Activated T-helper 1 cell treated with anti-CD3 and anti-CD28 coated beads, Interleukin-12 subunit alpha, Interleukin-12 subunit beta, Interleukin-2, Interleukin-4 antibody, amounts not matched to agents 30 ng/mL and 10 ng/mL and 1 ng/mL, durations not matched to agents 14 hours and 24 hours and 36 hours (primary cell): ENCODE data around the gene HNRNPA2B1. TPM values are rescaled to one million over a fixed set of nuclear protein-coding genes. Genes with fewer than 3 reads are reported as not detected.
A peak's percentile ranks its signal among the peaks of the same experiment; 100 is the strongest.

Source experiments
- DNase-seq: peaks from one replicate; pipeline ENCODE4 v3.0.0; 2021; ENCODE audit warnings: low spot score
- H3K27ac Mint-ChIP-seq: one replicate; pipeline ENCODE4 v1.8.0; 2021; ENCODE audit warnings: mild to moderate bottlenecking, mixed read lengths
- H3K27me3 Mint-ChIP-seq: one replicate; pipeline ENCODE4 v1.8.0; 2022; ENCODE audit warnings: mild to moderate bottlenecking, moderate library complexity, mixed read lengths; ENCODE audit not compliant: insufficient read depth
- H3K36me3 Mint-ChIP-seq: one replicate; pipeline ENCODE4 v1.8.0; 2021; ENCODE audit warnings: low read depth, mixed read lengths
- H3K4me1 Mint-ChIP-seq: one replicate; pipeline ENCODE4 v1.8.0; 2021; ENCODE audit warnings: low read depth, mixed read lengths
- H3K4me3 Mint-ChIP-seq: one replicate; pipeline ENCODE4 v1.8.0; 2021; ENCODE audit warnings: mild to moderate bottlenecking, moderate library complexity, mixed read lengths
- H3K9me3 Mint-ChIP-seq: one replicate; pipeline ENCODE4 v1.8.0; 2021; ENCODE audit warnings: mixed read lengths
- intact Hi-C: fragments of 100-400 bp; cut with micrococcal nuclease; formaldehyde crosslinking; loops from one replicate; pipeline ENCODE4 v1.15.1; 2024
- total RNA-seq: library from RNA; stranded (reverse); gene quantifications from 2 replicates; pipeline ENCODE4 v1.2.3, GENCODE V29; 2022

HNRNPA2B1 gene
- total RNA-seq, 1 donor from 2014 or later = 821 TPM

DNA sequence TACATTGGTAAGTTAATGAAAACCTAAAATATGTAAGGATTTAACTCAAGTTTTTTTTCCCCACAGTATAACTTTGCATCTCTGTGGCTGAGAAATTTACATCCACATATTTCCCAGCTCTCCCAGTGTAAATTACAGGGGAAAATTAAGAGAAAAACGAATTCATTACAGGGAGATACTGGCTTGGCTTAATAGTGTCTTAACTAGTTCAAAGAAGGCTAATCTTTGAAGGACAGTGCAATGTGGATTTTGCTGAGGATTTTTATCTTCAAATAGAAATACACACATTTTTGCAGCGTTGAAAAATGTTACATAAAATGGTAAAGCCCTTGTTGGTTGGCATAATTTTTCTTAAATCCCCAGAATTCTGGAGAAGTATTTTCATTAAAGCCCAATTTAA, 2.5 kb upstream of the HNRNPA2B1 start:
- DNase-seq = no peak
- intact Hi-C loops = loop anchor here (10.0 kb wide), 1 partner anchor 462 kb away; no protein-coding TSS in a partner anchor
- no peaks in the 10 kb centered on the region for H3K27me3 Mint-ChIP-seq
- H3K4me3 Mint-ChIP-seq = peak overlapping the region; percentile 80
- H3K4me1 Mint-ChIP-seq = peaks cover 47% of the 10 kb centered on the region
- peaks cover 69% of the 10 kb centered on the region for H3K36me3 Mint-ChIP-seq
- H3K9me3 Mint-ChIP-seq = no peaks in the 10 kb centered on the region
- peak overlapping the region; percentile 87 for H3K27ac Mint-ChIP-seq

DNA sequence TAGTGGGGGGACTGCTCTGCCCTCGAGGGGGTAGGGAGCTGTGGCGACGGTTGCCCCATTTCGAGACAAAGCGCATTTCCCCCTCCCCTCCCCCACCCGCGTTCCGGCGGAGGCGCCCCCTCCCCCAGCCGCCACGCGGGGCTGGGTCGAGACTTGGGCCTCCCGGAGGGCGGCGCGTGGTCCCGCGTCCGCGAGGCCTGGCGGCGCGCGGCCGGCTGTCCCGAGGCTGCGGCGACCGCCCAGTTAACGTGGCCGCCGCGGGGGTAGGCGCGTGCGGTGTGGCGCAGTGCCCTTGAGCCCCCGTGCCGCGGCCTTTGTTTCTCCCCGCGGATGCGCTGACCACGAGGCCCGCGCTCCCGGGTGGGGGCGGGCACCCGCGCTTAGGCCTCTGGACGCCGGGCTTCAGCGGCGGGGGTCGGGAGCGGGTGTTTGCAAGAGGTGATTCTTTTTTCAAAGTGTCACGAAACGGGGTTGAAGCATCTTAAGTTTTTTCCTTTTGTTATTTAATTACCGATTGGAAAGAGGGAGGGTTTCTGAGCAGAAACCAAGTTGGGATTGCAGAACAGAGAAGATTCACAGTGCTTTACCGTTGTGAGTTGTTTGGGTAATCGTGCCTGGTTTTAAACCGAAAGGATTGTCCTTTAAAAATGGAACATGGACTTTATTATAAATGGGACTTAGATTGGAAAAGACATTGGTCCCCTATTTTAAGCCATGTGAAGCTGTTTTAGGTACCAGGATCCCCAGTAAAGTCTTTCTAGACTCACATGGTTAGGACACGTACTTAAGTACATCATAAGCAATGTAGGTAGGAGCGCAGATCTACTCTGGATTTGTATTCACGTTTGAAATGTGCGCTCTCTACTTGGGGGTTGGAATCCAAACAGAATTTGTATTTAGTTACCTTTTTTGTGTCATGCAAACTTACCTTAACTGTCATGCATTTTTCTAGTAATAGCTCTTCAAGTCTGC, 1.8 kb upstream of the HNRNPA2B1 start:
- H3K4me3 Mint-ChIP-seq = peak overlapping the region; percentile 80
- no peaks in the 10 kb centered on the region for H3K9me3 Mint-ChIP-seq
- intact Hi-C loops = loop anchor here (1.0 to 10.0 kb wide), 2 partner anchors 9 to 462 kb away; no protein-coding TSS in a partner anchor
- DNase-seq = peak; percentile 42
- H3K36me3 Mint-ChIP-seq = peaks cover 69% of the 10 kb centered on the region
- H3K4me1 Mint-ChIP-seq = peaks cover 47% of the 10 kb centered on the region
- H3K27ac Mint-ChIP-seq = peak overlapping the region; percentile 87
- no peaks in the 10 kb centered on the region for H3K27me3 Mint-ChIP-seq

DNA sequence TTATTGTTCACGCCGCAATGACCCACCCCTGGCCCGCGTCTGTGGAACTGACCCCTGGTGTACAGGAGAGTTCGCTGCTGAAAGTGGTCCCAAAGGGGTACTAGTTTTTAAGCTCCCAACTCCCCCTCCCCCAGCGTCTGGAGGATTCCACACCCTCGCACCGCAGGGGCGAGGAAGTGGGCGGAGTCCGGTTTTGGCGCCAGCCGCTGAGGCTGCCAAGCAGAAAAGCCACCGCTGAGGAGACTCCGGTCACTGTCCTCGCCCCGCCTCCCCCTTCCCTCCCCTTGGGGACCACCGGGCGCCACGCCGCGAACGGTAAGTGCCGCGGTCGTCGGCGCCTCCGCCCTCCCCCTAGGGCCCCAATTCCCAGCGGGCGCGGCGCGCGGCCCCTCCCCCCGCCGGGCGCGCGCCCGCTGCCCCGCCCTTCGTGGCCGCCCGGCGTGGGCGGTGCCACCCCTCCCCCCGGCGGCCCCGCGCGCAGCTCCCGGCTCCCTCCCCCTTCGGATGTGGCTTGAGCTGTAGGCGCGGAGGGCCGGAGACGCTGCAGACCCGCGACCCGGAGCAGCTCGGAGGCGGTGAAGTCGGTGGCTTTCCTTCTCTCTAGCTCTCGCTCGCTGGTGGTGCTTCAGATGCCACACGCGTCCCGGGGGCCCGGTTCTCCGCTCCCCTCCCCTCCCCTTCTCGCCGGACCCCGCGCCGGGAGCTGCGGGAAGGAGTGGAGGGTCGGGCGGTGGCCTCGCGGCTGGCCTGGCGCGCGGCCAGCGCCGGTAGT, 887 bp upstream of the HNRNPA2B1 start, which contains the start of gene CBX3:
TSS of gene CBX3 (plus strand) at position 499 of the 772 bp plus-strand sequence. CDS start 1,254 bp downstream, outside the sequence.
- Mint-ChIP-seq H3K4me1 (peaks cover 47% of the 10 kb centered on the region), H3K36me3 (peaks cover 70% of the 10 kb centered on the region), H3K27ac (peak within 1 kb of the TSS; percentile 100), H3K4me3 (peak within 1 kb of the TSS; percentile 100), H3K27me3 (no peaks in the 10 kb centered on the region), H3K9me3 (no peaks in the 10 kb centered on the region)
- intact Hi-C loops = loop anchor here (1.0 to 10.0 kb wide), 6 partner anchors 10 to 1461 kb away; partner anchors contain the start of gene HIBADH
- peak; percentile 87 for DNase-seq

DNA sequence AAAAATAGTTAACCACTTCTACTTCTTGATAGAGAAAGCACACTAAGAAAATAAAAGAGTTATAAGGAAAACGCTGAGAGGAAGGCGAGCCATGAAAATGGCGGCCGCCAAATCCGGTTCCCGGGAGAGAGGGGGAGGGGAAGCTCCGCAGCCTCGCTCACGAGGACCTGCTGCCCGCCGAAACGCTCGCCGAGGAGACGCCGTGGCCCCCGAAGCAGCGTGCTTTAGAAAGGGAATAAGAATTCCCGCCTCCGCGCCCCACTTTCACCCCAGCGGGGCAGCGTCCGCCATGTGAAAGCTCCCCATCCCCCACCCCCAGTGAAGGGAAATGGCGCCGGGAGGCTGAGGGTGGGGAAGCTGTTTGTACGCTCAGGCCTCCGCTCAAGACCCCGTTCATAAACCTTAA, 505 bp downstream of the HNRNPA2B1 start:
- peak overlapping the region; percentile 100 for H3K4me3 Mint-ChIP-seq
- H3K4me1 Mint-ChIP-seq = peaks cover 47% of the 10 kb centered on the region
- DNase-seq = peak; percentile 70
- H3K27ac Mint-ChIP-seq = peak overlapping the region; percentile 100
- H3K27me3 Mint-ChIP-seq = no peaks in the 10 kb centered on the region
- H3K36me3 Mint-ChIP-seq = peaks cover 70% of the 10 kb centered on the region
- H3K9me3 Mint-ChIP-seq = no peaks in the 10 kb centered on the region
- intact Hi-C loops = loop anchor here (1.0 to 10.0 kb wide), 4 partner anchors 44 to 1463 kb away; partner anchors contain the start of gene HIBADH

DNA sequence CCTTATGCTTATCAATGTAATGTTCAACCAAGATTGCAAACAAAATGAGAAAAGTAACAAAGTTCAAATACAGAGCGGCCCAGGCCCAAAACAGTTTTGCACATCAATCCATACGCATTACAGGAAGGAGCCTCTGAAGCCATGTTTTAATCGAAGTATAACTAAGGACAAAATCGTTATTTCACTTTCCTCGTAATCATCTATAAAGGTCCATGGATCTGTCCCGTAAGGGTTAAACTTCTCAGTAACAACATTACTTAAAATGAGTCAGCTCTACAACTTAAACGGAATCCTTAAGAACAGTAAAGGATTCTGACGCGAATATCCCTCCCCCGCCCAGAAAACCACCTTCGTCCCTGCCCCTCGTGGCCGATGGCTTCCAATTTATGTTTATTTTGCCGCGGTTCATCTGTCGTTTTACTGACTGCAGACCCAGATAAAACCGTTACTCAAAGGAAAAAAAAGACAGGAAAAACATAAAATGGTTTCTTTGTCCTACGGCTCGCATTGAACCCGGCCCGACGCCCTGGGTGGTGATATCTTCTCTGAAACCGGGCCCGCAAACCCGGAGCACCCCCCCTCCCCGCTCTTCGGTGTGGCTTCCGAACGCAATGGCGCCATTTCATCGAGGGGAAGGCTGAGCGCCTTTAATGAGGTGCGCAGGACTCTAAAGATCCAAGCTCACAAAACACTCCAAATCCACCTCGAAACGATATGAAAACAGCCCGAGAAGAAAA, 1.1 kb downstream of the HNRNPA2B1 start:
- Mint-ChIP-seq H3K4me3 (peak overlapping the region; percentile 100), H3K9me3 (no peaks in the 10 kb centered on the region), H3K36me3 (peaks cover 72% of the 10 kb centered on the region), H3K4me1 (peaks cover 44% of the 10 kb centered on the region), H3K27ac (peak overlapping the region; percentile 100), H3K27me3 (no peaks in the 10 kb centered on the region)
- peak; percentile 49 for DNase-seq
- intact Hi-C loops = loop anchor here (1.0 to 10.0 kb wide), 7 partner anchors 43 to 1463 kb away; partner anchors contain the start of gene HIBADH

DNA sequence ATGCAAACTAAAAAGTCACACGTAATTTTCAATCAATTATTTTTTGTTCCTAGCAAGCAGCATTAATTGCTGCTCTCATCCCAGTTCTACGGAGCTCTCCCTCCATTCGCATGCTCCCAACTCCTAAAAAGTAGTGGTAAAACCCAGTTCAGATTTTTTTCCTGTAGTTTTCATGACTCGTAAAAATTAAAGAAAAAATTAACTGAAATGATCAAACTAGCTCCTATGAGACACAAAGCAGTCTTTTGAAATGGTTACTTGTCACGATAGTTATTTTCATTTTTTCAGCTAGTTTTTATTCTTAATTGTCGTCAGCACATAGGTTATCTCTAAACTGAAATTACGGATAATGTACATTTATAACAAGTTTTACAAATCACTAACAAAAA, 1.8 kb downstream of the HNRNPA2B1 start:
- Mint-ChIP-seq H3K36me3 (peaks cover 74% of the 10 kb centered on the region), H3K27ac (peak overlapping the region; percentile 100), H3K4me1 (peaks cover 44% of the 10 kb centered on the region), H3K27me3 (no peaks in the 10 kb centered on the region), H3K4me3 (peak overlapping the region; percentile 100), H3K9me3 (no peaks in the 10 kb centered on the region)
- no peak for DNase-seq
- intact Hi-C loops = loop anchor here (1.0 to 5.0 kb wide), 4 partner anchors 107 to 306 kb away; no protein-coding TSS in a partner anchor

DNA sequence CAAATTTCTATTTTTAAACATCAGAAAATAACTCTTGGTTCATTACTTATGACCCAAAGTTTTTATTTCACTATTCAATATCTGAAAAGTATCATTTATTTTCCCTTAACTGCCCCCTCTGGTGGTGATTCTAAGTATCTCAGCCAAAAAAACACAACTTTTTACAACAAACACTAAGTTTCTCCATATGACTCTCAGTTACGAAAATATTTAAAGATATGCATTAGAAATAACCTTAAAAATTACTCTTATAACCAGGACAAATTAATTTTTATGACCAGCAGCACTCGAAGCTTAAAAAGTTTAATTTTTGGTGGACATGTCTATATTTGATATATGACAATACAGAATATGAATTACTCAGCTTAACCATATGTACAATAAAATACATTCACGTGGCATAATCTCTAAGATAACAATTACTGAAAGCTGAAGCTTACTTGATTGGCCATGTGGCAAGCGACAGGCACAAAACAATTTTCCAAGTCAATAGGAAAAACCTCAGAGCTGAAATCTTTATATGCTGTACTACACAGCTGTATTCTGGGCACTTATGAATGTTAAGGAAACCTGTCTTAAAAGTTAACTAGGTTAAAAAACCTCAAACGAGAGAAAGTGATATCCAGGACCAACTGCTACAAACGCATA, 2.3 kb downstream of the HNRNPA2B1 start:
- DNase-seq = no peak
- Mint-ChIP-seq H3K4me1 (peaks cover 44% of the 10 kb centered on the region), H3K4me3 (peak overlapping the region; percentile 100), H3K36me3 (peaks cover 75% of the 10 kb centered on the region), H3K9me3 (no peaks in the 10 kb centered on the region), H3K27me3 (no peaks in the 10 kb centered on the region), H3K27ac (peak overlapping the region; percentile 100)
- intact Hi-C loops = loop anchor here (1.0 to 5.0 kb wide), 4 partner anchors 107 to 306 kb away; no protein-coding TSS in a partner anchor

DNA sequence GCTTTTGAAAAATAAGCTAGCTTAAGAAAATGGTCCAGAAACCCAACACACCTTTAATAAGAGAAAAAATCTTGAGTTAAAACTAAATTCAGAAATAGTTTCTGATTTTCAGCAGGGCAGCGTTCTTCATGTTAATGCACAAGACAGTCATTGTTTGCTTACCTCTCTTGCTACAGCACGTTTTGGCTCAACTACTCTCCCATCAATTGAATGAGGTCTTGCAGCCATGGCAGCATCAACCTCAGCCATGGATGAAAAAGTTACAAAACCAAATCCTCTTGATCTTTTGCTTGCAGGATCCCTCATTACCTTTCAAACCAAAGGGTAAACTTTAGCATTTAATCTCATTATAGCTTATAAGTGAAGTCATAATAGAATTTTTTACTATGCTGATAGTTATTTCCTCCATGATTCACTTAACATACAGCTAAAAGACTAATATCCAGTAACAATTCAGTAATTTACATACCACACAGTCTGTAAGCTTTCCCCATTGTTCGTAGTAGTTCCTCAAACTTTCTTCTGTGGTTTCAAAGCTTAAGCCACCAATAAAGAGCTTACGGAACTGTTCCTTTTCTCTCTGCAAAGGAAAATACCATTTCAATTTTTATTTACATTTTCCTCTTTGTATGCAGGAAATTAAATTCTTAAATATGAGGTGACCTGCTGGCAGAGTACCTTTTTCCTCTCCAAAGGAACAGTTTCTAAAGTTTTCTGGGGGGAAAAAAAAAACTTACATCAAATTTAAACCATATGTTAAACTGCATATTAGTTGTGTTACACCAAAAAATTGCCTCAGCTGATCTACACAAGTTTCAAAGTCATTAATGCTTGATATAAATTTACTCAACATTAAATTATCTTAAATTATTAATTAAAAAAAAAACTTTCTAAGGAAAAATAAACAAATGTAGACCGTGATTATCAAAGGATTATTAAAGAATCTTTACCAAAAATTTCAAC, 3.1 kb downstream of the HNRNPA2B1 start:
- H3K4me1 Mint-ChIP-seq = peaks cover 46% of the 10 kb centered on the region
- peak overlapping the region; percentile 100 for H3K27ac Mint-ChIP-seq
- H3K36me3 Mint-ChIP-seq = peaks cover 78% of the 10 kb centered on the region
- intact Hi-C loops = loop anchor here (1.0 to 5.0 kb wide), 5 partner anchors 8 to 305 kb away; no protein-coding TSS in a partner anchor
- H3K4me3 Mint-ChIP-seq = peak overlapping the region; percentile 100
- no peaks in the 10 kb centered on the region for H3K27me3 Mint-ChIP-seq
- no peak for DNase-seq
- H3K9me3 Mint-ChIP-seq = no peaks in the 10 kb centered on the region

DNA sequence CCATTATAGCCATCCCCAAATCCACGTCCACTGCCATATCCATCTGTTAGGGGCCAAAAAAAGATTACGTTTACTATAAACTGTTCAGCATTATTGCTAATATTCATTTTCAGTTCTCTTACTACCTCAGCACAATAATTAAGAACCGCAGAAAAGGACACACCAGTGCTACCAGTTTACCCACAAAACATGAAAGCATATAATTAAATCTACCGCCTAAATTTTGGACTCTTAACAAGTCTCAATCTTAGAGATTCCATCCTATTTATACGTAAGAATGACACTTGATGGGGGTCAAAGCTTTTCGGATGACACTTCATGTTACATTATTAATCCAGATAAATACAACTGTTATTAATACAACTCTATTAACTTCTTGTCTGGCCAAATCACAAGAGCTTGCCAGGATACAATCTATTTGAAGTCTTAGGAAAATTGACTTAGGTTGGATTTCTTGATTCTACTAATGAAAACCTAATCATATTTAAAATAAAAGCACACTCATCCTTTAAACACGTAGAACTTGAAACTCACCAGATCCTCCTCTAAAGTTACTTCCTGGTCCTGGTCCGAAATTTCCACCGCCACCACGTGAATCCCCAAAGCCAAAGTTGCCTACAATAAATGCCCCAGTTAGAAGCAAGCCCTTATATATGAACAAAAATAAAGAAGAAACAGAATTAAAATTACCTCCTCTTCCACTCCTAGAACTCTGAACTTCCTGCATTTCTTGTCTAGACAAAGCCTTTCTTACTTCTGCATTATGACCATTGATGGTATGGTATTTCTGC, 4.5 kb downstream of the HNRNPA2B1 start:
- H3K4me3 Mint-ChIP-seq = peak overlapping the region; percentile 100
- peaks cover 59% of the 10 kb centered on the region for H3K4me1 Mint-ChIP-seq
- H3K36me3 Mint-ChIP-seq = peaks cover 89% of the 10 kb centered on the region
- no peaks in the 10 kb centered on the region for H3K9me3 Mint-ChIP-seq
- H3K27ac Mint-ChIP-seq = peak overlapping the region; percentile 84
- no peak for DNase-seq
- intact Hi-C loops = loop anchor here (5.0 kb wide), 2 partner anchors 244 to 304 kb away; no protein-coding TSS in a partner anchor
- H3K27me3 Mint-ChIP-seq = no peaks in the 10 kb centered on the region

DNA sequence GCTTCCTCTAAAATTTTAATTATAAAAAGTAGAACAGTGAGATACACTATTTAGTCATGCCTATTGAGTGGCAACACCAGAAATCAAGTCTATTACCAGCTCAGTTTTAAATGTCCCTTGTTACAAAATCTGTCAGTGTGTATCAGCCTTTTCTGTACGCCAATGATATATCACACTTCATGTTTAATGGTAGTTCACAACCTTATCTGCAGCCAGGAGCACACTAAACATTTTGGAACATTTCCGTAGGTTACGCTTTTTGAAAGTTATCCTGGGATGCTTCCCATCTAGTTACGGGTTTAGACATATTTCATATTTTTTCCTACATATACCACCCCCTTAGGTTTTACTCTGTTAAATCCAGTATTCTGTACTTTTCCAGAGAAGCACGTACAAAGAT, 5.4 kb downstream of the HNRNPA2B1 start:
- Mint-ChIP-seq H3K9me3 (no peaks in the 10 kb centered on the region), H3K4me1 (peaks cover 68% of the 10 kb centered on the region), H3K27ac (peak overlapping the region; percentile 58), H3K4me3 (peak overlapping the region; percentile 100), H3K27me3 (no peaks in the 10 kb centered on the region), H3K36me3 (peaks cover 93% of the 10 kb centered on the region)
- no peak for DNase-seq
- intact Hi-C loops = loop anchor here (5.0 kb wide), 2 partner anchors 243 to 303 kb away; no protein-coding TSS in a partner anchor
